ENCODE results near the gene SOX5. TPM values are rescaled to one million over a fixed set of nuclear protein-coding genes. Genes with fewer than 3 reads are reported as not detected.

SOX5 gene
- total and polyA plus RNA-seq, 9 of the 15 experiments (the other 6 are each of a cell fraction or from before 2014, with no cell fraction given), result 8.3 to 16.5 (median 11.9) TPM

- ChIA-PET CTCF (ENCODE audit: low intra/inter-chr PET ratio) (no interaction called here), POLR2A (interaction anchor here (0.8 to 1.6 kb wide), 2 partner anchors 15 to 24 kb away, joined by 3 to 7 read pairs; no protein-coding TSS in a partner anchor)
- Histone ChIP-seq H3K36me3 (ENCODE audit: control insufficient read depth, insufficient read depth, low read length) (peaks cover 41% of the 10 kb centered on the region; the same call in 2 of the 3 replicates), H3K4me1 (replicated peaks in 1 of 2; ENCODE audit: control insufficient read depth in 2 of 2, insufficient read depth in 2 of 2, low read length in 2 of 2) (peaks cover 0 to 6% of the 10 kb centered on the region in 2 experiments; a peak in 2 of 5 replicates), H3K79me2 (ENCODE audit: control insufficient read depth, insufficient read depth, low read length) (no peaks in the 10 kb centered on the region), H3K9me3 (replicated peaks; ENCODE audit: control insufficient read depth, insufficient read depth, low read depth, low read length) (no peaks in the 10 kb centered on the region), H3K27me3 (ENCODE audit: control insufficient read depth in 2 of 2, insufficient read depth in 2 of 2, low read length in 2 of 2) (no peaks in the 10 kb centered on the region), H3K4me3 (no peak overlapping the region), H3K9me1 (ENCODE audit: control insufficient read depth, insufficient read depth, low read length) (no peaks in the 10 kb centered on the region), H3K9ac (ENCODE audit: insufficient read depth in 1 of 2, low read depth in 2 of 2, low read length in 2 of 2) (no peak overlapping the region), H3K4me2 (ENCODE audit: insufficient read depth, low read length) (no peak overlapping the region), H2AFZ (ENCODE audit: low read depth, low read length) (no peak overlapping the region), H3K27ac (ENCODE audit: extremely low read depth, low read depth, low read length) (no peak overlapping the region), H4K20me1 (replicated peaks; ENCODE audit: control insufficient read depth, insufficient read depth, low read length) (no peaks in the 10 kb centered on the region)
- in situ Hi-C loops (cut with MboI), result no loop called here
- intact Hi-C loops (cut with micrococcal nuclease), result no loop called here
- WGBS (ENCODE audit: insufficient coverage, low coverage, missing lambda C conversion rate), result 73% methylated on average over 1 of the region's 1 CpG
- DNase-seq (ENCODE audit: extremely low read depth in 1 of 4, low spot score in 3 of 4), result no peak
- no peak; the same call in 2 of the 3 replicates for ATAC-seq
- no TSS peak for BruUV-seq (replicated peaks)
- FAIRE-seq, result no peak
- no peak for TF ChIP-seq ZNF639 (CRISPR knock-in tag; conservative IDR thresholded peaks at IDR 0.05 in 1 of 2, IDR thresholded peaks at IDR 0.05 in 1 of 2)
- no peak for TF ChIP-seq CBX1 (IDR thresholded peaks at IDR 0.05; ENCODE audit: low read depth)
- no peak for TF ChIP-seq FOXP4 (CRISPR knock-in tag; IDR thresholded peaks at IDR 0.05; ENCODE audit: borderline replicate concordance)
- no peak for TF ChIP-seq YY1 (IDR thresholded peaks at IDR 0.05; ENCODE audit: borderline replicate concordance in 1 of 3, control insufficient read depth in 1 of 3, extremely low read depth in 1 of 3, insufficient read depth in 3 of 3, insufficient read length in 1 of 3, insufficient replicate concordance in 2 of 3, low read depth in 1 of 3, low read length in 2 of 3)
- no peak for TF ChIP-seq MYBL2 (IDR thresholded peaks at IDR 0.05; ENCODE audit: low read depth)
- TF ChIP-seq MYBL2 (CRISPR knock-in tag; IDR thresholded peaks at IDR 0.05; ENCODE audit: borderline replicate concordance), result no peak
- no peak for TF ChIP-seq MEF2D (tag; conservative IDR thresholded peaks at IDR 0.05; ENCODE audit: low read depth)
- no peak for TF ChIP-seq DNMT1 (IDR thresholded peaks at IDR 0.05)
- TF ChIP-seq TAF7 (tag; IDR thresholded peaks at IDR 0.05), result no peak
Measured at GRCh38 chr12:23535441-23535840, 414.0 kb downstream of the SOX5 start.
